GM21390 (cell line): Measurements from ENCODE around the gene GPC3.

Source experiments
- ATAC-seq: cut with Tn5 transposase; IDR thresholded peaks from one replicate; pipeline ENCODE4 v1.9.1; 2021; ENCODE audit not compliant: unreplicated experiment

Gene GPC3

GRCh38 chrX:133611676-133612075, 373.7 kb downstream of the GPC3 start:
- ATAC-seq = no peak

DNA sequence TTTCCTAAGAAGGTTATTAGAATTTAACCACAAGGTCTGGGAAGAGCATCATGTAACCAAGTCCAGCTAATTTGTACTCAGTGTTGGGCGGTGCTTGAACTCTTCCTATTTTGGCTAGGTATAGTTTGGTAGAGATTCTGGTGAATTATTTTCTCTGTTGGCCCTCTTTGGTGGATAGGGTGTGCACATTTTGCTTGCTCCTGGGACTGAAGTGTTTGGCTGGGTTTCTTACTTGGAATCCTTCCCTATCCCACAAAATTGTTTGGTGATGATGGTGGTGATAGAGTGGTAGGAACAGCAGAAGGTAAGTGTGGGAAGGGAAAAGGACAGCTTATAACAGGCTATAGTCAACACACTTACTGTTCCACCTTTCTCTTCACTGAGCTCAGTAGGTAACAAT, 375.3 kb downstream of the GPC3 start:
- ATAC-seq = no peak

DNA sequence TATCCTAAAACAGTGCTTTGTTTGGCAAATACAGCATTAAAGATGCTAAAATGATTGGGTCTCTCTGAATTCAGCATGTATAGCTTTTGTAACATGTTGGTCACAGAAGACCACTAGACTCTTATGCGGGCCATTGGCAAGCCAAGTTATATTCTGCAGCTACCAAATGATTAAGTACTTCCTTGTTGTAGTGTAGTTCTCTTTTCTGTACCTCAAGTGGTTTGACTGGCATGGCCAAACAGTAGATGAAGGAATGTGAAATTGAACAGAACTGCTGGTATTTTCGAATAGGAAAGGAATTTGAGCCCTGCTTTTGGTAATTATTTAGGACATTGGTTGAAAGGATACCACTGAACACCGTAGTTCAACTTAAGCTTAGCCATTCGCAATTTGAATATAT, 376.2 kb downstream of the GPC3 start:
- ATAC-seq = no peak

- ATAC-seq = no peak
Measured at GRCh38 chrX:133608406-133608805, 377.0 kb downstream of the GPC3 start.

- ATAC-seq = no peak
Measured at GRCh38 chrX:133607419-133608348, 377.7 kb downstream of the GPC3 start.

GRCh38 chrX:133606990-133607389, 378.4 kb downstream of the GPC3 start:
- ATAC-seq = no peak

- no peak for ATAC-seq
Measured at GRCh38 chrX:133604801-133605200, 380.6 kb downstream of the GPC3 start.

DNA sequence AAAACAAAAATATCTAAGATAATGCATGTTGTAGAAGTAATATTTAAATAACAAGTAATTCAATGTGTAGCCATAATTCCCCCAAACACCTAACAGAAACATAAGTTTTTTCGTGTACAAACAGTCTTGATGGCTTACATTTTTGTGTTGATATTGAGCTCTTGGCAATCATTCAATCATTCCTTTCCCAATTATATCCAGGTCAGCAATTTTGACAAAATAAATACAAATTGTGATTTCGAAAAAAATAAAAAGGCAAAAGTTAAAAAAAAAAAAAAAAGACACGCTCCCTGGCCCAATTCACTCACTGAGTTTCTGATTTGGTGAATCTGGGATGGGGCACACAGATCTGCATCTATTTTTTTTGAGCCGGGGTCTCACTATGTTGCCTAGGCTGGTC, 382.5 kb downstream of the GPC3 start:
- ATAC-seq = no peak

DNA sequence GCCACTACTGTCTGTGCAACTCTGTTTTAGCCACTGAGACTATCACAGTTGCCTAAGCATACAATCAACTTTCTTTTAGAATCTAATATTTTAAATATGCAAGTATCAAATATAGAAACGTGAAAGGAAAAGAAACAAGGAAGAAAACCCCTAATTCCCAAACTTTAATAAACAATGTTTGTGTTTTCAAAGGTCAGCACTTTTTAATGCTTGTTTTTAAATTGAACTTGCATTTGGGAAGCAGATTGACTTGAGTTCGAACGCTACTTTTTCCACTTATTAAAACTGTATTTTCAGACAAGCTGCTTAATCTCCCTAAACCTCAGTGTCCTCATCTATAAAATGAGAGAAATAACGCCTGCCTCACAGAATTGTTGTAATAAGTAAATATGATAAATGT, 384.3 kb downstream of the GPC3 start:
- no peak for ATAC-seq

GRCh38 chrX:133600536-133600935, 384.9 kb downstream of the GPC3 start:
- ATAC-seq = no peak

DNA sequence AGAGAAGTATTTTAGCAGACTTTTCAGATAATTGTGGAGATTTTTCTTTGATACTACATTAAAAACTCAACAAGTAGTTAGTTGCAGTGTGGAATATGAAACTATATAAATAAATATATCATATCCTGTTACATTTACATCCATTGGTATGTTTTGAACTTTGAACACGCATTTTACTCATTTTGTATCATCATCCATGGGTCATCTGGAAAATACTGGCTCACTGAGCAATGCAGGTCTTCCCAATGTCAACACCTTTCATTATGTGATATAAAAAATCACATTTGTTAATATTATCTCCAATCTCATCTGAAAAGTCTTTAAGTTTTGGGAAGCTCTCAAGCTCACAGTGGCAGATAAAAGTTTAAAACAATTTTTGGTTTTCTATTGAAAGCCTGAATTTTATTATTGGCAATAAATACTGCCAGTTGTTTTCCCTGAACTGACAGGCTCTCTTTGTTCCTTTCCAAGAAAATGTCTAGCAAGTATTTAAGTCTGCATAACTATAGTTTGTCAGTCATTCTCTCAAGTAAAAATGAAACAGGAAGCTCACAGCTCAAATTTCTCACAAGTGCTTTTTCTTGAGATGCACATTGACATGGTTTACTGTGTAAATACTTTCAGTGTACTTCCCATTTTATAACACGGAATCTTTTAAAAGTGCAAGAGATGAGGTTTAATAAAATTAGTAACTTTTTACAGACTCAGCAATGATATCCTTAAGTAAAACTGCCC, 386.6 kb downstream of the GPC3 start:
- no peak for ATAC-seq

GRCh38 chrX:133594156-133594555, 391.2 kb downstream of the GPC3 start:
- no peak for ATAC-seq

DNA sequence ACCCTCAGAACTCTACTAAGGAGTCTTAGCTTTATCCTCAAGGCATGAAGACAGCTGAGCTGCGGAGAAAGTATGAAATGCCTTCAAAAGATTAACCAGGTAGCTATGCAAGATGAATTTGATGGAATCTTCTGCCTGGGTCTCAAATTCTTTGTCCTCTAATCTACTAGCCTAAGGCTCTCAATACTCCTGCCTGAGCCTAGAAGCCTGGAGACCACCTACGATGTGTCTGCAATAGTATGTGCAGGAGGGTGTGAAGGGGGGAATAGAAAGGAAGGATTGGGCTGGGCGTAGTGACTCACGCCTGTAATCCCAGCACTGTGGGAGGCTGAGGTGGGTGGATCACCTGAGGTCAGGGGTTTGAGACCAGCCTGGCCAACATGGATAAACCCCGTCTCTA, 391.9 kb downstream of the GPC3 start:
- no peak for ATAC-seq

DNA sequence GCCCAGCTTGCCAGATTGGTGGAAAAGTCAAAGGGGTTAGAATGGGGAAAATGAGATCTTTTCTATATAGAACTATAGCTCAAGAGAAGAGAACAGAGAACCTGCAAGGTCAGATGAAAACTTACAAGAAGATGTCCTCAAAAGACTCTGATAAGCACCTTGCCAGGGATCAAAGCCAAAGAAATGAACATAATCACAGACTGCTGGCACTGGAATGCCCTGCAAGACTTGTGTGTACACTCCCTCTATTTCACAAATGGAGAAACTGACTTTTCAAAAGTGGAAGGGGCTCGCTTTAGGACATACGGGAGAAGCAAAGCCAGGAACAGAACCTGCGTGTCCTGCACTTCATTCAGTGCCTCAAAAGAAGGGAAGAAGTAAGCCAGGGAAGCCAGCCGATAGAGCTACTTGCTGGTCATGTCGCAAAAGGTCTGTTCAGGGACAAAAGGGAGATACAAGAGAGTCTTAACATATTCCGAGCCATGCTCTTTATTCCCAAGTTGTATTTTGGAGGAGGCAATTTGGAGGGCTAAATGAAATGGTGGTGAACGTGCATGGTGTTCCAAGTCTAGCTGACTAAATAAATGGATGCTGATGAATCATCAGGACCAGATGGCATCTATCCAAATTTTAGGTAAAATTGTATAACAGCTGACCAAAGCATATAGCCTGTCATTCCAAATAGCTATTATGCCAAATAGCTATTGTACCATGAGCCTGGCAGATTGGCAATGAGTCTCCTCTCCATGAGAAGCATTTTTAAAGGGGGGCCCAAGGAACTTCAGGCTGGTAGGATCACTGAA, 394.5 kb downstream of the GPC3 start:
- no peak for ATAC-seq

DNA sequence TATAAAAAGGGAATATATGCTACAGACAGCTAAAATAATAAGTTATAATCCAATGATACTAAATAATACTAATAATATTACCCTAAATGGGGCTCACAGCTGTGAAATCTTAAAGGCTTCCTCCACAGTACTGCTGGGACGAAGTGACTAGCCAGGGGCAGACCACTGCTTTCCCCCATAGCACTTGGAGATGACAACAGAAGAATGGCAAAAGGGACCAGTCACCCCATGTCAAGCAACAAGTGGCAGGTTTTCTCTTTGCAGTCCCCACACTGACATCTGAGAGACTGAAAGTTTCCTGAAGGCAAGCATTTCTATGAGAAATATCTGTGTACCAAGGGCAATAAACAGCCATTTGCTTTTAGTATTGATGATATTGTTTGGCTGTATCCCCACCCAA, 396.6 kb downstream of the GPC3 start:
- ATAC-seq = no peak

DNA sequence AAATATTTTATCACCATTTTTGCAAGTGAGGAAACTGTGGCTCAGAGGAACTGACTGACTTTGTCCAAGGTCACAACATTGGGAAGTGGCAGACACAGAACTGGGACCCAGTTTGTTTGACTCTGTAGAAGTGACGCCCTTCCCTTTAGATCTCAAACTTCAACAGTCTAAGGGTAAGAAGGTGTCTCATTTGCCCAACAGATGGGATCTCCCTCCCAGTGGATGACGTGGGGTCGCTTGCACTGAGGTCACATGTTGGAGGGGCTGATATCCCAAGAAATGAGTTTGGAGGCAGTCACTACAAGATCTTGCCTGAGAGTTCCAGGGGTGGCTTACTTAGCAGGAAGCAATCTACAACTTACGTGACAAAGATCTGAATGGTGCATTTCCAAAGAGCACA, 397.6 kb downstream of the GPC3 start:
- no peak for ATAC-seq

DNA sequence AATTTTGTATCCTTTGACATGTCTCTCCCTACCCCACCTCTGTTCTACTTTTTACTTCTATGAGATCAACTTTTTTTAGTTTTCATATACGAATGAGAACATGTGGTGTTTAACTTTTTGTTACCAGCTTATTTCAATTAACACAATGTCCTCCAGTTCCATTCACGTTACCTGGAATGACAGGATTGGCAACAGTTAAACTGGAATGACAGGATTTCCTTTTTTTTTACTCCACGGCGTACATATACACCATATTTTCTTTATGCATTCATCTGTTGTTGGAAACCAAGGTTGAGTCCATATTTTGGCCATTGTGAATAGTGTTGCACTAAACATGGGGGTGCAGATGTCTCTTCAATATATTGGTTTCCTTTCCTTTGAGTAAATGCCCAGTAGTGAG, 398.3 kb downstream of the GPC3 start:
- no peak for ATAC-seq

GRCh38 chrX:133586443-133586842, 399.0 kb downstream of the GPC3 start:
- no peak for ATAC-seq

GRCh38 chrX:133583825-133584224, 401.6 kb downstream of the GPC3 start:
- no peak for ATAC-seq

GRCh38 chrX:133580625-133581024, 404.8 kb downstream of the GPC3 start:
- ATAC-seq = no peak

DNA sequence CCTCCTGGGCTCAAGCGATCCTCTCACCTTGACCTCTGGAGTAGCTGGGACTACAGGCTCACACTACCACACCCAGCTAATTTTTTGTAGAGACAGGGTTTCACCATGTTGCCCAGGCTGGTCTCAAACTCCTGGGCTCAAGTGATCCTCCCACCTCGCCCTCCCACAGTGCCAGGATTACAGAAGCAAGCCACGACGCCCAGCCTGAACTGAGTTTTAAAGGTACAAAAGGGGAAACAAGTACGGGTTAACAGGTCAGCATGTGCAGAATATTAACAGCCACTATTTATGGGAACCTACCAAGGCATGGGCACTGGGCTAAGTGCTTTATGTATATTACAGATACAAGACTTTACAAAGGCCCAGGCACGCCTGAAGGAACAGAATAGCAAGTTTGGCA, 405.8 kb downstream of the GPC3 start:
- no peak for ATAC-seq
